Astrocyte of the cerebellum (primary cell): ENCODE data around the gene PLAAT4.
"Not testable (repeated sequence)": the region's sequence is repeated elsewhere in the genome, so short reads cannot be mapped to it uniquely, and the experiment has no call there.

Experiments
- DNase-seq: peaks from one replicate; pipeline ENCODE4 v3.0.0-alpha.2; 2011; ENCODE audit warnings: low read depth
- H3K4me3 ChIP-seq: 2 replicates; pipeline ENCODE4 v1.5.1; 2011; ENCODE audit warnings: mild to moderate bottlenecking, low read depth, low read length, moderate library complexity
- CTCF ChIP-seq: IDR thresholded peaks from 2 replicates; pipeline ENCODE4 v1.5.1; 2012; ENCODE audit warnings: low read length, low read depth, moderate library complexity, mild to moderate bottlenecking; ENCODE audit errors: missing control alignments
- in situ Hi-C: cut with HindIII; loops from 2 replicates; pipeline ENCODE4 v1.10.0; 2017; ENCODE audit warnings: low sequenced_read_pairs

The PLAAT4 gene

GRCh38 chr11:63518548-63518947, 18.1 kb upstream of the PLAAT4 start:
- no peak overlapping the region for H3K4me3 ChIP-seq
- no peak for TF ChIP-seq CTCF
- in situ Hi-C loops, result no loop called here
- peak; percentile 67 for DNase-seq

- TF ChIP-seq CTCF, result no peak
- H3K4me3 ChIP-seq, result no peak overlapping the region
- DNase-seq, result no peak
- in situ Hi-C loops, result no loop called here
Observed at GRCh38 chr11:63520606-63521170, 15.9 kb upstream of the PLAAT4 start.

- no peak for TF ChIP-seq CTCF
- in situ Hi-C loops, result no loop called here
- H3K4me3 ChIP-seq, result no peak overlapping the region
- no peak for DNase-seq
Observed at GRCh38 chr11:63521896-63522295, 14.7 kb upstream of the PLAAT4 start.

GRCh38 chr11:63523151-63523550, 13.5 kb upstream of the PLAAT4 start:
- in situ Hi-C loops, result no loop called here
- no peak for TF ChIP-seq CTCF
- DNase-seq, result no peak
- no peak overlapping the region for H3K4me3 ChIP-seq

GRCh38 chr11:63527667-63528066, 8.9 kb upstream of the PLAAT4 start:
- in situ Hi-C loops, result no loop called here
- no peak for DNase-seq
- TF ChIP-seq CTCF, result no peak
- H3K4me3 ChIP-seq, result no peak overlapping the region

- H3K4me3 ChIP-seq, in situ Hi-C loops, DNase-seq: not testable (repeated sequence)
Observed at GRCh38 chr11:63528156-63528555, 8.5 kb upstream of the PLAAT4 start.

GRCh38 chr11:63528729-63529278, 7.8 kb upstream of the PLAAT4 start:
- DNase-seq, in situ Hi-C loops, H3K4me3 ChIP-seq: not testable (repeated sequence)

GRCh38 chr11:63529373-63529772, 7.2 kb upstream of the PLAAT4 start:
- in situ Hi-C loops, H3K4me3 ChIP-seq, DNase-seq: not testable (repeated sequence)
